Gastroesophageal sphincter (tissue), 4 donors: ENCODE results near the gene ATP2C2. TPM values are rescaled to one million over a fixed set of nuclear protein-coding genes. Genes with fewer than 3 reads are reported as not detected.

ENCODE experiments used
- ATAC-seq: fragments of 150-250 bp; one replicate; pipeline ENCODE4 v1.9.1; 2016; ENCODE audit warnings: mild to moderate bottlenecking, moderate library complexity
- H3K27ac ChIP-seq, 4 donors: fragments of 200-600 bp; sonication (generic) in 3 of 4; 1 replicate in 3 of 4; 2 replicates in 1 of 4; pipeline ENCODE4 v1.5.1; 2016 to 2019
- H3K27me3 ChIP-seq: fragments of 200-600 bp; sonication (generic); one replicate; pipeline ENCODE4 v1.5.1; 2019
- H3K36me3 ChIP-seq, 2 donors: fragments of 200-600 bp; sonication (generic); one replicate each; pipeline ENCODE4 v1.5.1; 2019; ENCODE audit warnings: control low read depth in 1 of 2
- H3K4me1 ChIP-seq, 3 donors: fragments of 200-600 bp; sonication (generic); 1 replicate in 2 of 3; 2 replicates in 1 of 3; pipeline ENCODE4 v1.5.1; 2016 to 2019; ENCODE audit warnings: control low read depth in 2 of 3
- H3K4me3 ChIP-seq, 2 donors: fragments of 200-600 bp; sonication (generic); one replicate each; pipeline ENCODE4 v1.5.1; 2019; ENCODE audit warnings: mild to moderate bottlenecking in 1 of 2, moderate library complexity in 1 of 2
- H3K9me3 ChIP-seq, 3 donors: fragments of 200-600 bp; sonication (generic); one replicate each; pipeline ENCODE4 v1.5.1; 2017 to 2019; ENCODE audit warnings: control low read depth in 2 of 3
- CTCF ChIP-seq, 4 experiments: fragments of 200-600 bp in 2 of 4; fragments of 450-650 bp in 2 of 4; sonication (generic) in 1 of 4; IDR thresholded peaks; one replicate each; pipeline ENCODE4 v1.5.1; 2017 to 2019; ENCODE audit warnings: antibody characterized with exemption in 4 of 4, mild to moderate bottlenecking in 2 of 4, moderate library complexity in 2 of 4
- EP300 ChIP-seq: sonication (generic); formaldehyde crosslinking; IDR thresholded peaks from one replicate; pipeline ENCODE4 v1.6.1; 2017; ENCODE audit warnings: antibody characterized with exemption, mild to moderate bottlenecking
- POLR2A ChIP-seq, 2 donors: fragments of 450-650 bp; IDR thresholded peaks; one replicate each; pipeline ENCODE4 v1.6.1; 2017; ENCODE audit warnings: antibody characterized with exemption in 2 of 2, mild to moderate bottlenecking in 2 of 2, moderate library complexity in 1 of 2
- POLR2AphosphoS5 ChIP-seq: sonication (generic); formaldehyde crosslinking; IDR thresholded peaks from one replicate; pipeline ENCODE4 v1.6.1; 2017; ENCODE audit warnings: antibody characterized with exemption
- WGBS, 2 donors: methylation state at CpG; one replicate each; pipeline ENCODE4 v1.1.5; 2018; ENCODE audit warnings: low coverage in 1 of 2; 5-methylcytosine and 5-hydroxymethylcytosine counted together
- total RNA-seq, 4 donors: library from RNA; depleted of rRNA; stranded (reverse); fragments of >200 nt; gene quantifications; one replicate each; pipeline ENCODE4 v1.1.0, GENCODE V29; 2016

ATP2C2 gene
- total RNA-seq, 4 donors from 2014 or later: 0.13 to 1.3 (median 0.31) TPM; not detected in 1

- no peak for ATAC-seq
- WGBS, 2 donors: 100% methylated on average over 2 of the region's 19 CpGs; no CpG with 5 or more reads in 1 of the 2 donors
- TF ChIP-seq POLR2A (IDR thresholded peaks at IDR 0.05) (no peak), EP300 (no peak), CTCF (IDR thresholded peaks at IDR 0.05) (no peak), POLR2AphosphoS5 (no peak)
- Histone ChIP-seq H3K9me3 (no peaks in the 10 kb centered on the region), H3K27me3 (peaks cover 30% of the 10 kb centered on the region), H3K36me3 (no peaks in the 10 kb centered on the region), H3K4me1 (no peaks in the 10 kb centered on the region), H3K27ac (no peak overlapping the region), H3K4me3 (no peak overlapping the region)
Observed at GRCh38 chr16:84442416-84443145, 74.2 kb downstream of the ATP2C2 start.

- Histone ChIP-seq H3K4me3 (no peak overlapping the region), H3K9me3 (no peaks in the 10 kb centered on the region), H3K4me1 (no peaks in the 10 kb centered on the region), H3K27me3 (peaks cover 30% of the 10 kb centered on the region), H3K27ac (no peak overlapping the region), H3K36me3 (no peaks in the 10 kb centered on the region)
- no peak for TF ChIP-seq POLR2AphosphoS5
- no peak for TF ChIP-seq CTCF (IDR thresholded peaks at IDR 0.05)
- no peak for TF ChIP-seq EP300
- no peak for TF ChIP-seq POLR2A (IDR thresholded peaks at IDR 0.05)
- WGBS, 2 donors: 27 to 29% methylated on average over 12 to 14 of the region's 15 CpGs
- no peak for ATAC-seq
Observed at GRCh38 chr16:84443166-84443802, 74.9 kb downstream of the ATP2C2 start.

GRCh38 chr16:84444476-84444875, 76.1 kb downstream of the ATP2C2 start:
- Histone ChIP-seq H3K4me1 (no peaks in the 10 kb centered on the region), H3K27ac (no peak overlapping the region), H3K4me3 (no peak overlapping the region), H3K36me3 (no peaks in the 10 kb centered on the region), H3K27me3 (peaks cover 37% of the 10 kb centered on the region), H3K9me3 (no peaks in the 10 kb centered on the region)
- no peak for TF ChIP-seq EP300
- no peak for TF ChIP-seq POLR2A (IDR thresholded peaks at IDR 0.05)
- TF ChIP-seq CTCF (IDR thresholded peaks at IDR 0.05): no peak
- TF ChIP-seq POLR2AphosphoS5: no peak
- WGBS, 2 donors: 75 to 82% methylated on average over 8 of the region's 8 CpGs
- no peak for ATAC-seq

GRCh38 chr16:84446084-84446483, 77.7 kb downstream of the ATP2C2 start:
- no peak overlapping the region for H3K4me3 ChIP-seq
- no peaks in the 10 kb centered on the region for H3K9me3 ChIP-seq
- no peak overlapping the region for H3K27ac ChIP-seq
- WGBS, 2 donors: 51 to 62% methylated on average over 3 to 4 of the region's 4 CpGs
- H3K27me3 ChIP-seq: peaks cover 50% of the 10 kb centered on the region
- TF ChIP-seq POLR2AphosphoS5: no peak
- TF ChIP-seq EP300: no peak
- TF ChIP-seq CTCF (IDR thresholded peaks at IDR 0.05): no peak
- TF ChIP-seq POLR2A (IDR thresholded peaks at IDR 0.05): no peak
- H3K36me3 ChIP-seq: no peaks in the 10 kb centered on the region
- H3K4me1 ChIP-seq: no peaks in the 10 kb centered on the region
- ATAC-seq: no peak
